SK-N-MC (cell line): ENCODE data around the gene FTL.

Source experiments
- EZH2 ChIP-seq: fragments of 200-600 bp; sonication (generic); IDR thresholded peaks from one replicate; pipeline ENCODE4 v1.6.1; 2017; ENCODE audit warnings: antibody characterized with exemption
- POLR2AphosphoS5 ChIP-seq: IDR thresholded peaks from 2 replicates; pipeline ENCODE4 v1.6.1; 2012; ENCODE audit warnings: mild to moderate bottlenecking, low read depth, low read length, borderline replicate concordance

DNA sequence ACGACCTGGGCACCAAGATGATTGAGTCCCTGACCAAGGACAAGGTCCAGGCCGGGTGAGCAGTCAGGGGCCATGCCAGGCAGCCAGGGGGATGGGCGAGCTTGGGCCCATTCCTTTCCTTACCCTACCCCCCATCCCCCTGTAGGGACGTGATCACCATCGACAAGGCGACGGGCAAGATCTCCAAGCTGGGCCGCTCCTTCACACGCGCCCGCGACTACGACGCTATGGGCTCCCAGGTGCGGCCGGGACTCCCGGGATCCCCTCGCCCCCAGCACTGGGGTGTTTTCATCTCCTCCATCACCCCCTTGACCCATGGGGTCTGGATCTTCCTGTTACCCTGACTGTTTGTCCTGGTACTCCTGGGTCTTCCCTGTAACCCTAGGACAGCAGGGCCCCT lies 44.7 kb downstream of the FTL start:
- TF ChIP-seq POLR2AphosphoS5 (no peak), EZH2 (no peak)
